OCI-LY3 (cell line): ENCODE results near the gene ANKK1.

Experiments used
- EZH2phosphoT487 ChIP-seq: fragments of 200-600 bp; shearing (Covaris generic); IDR thresholded peaks from 2 replicates; pipeline ENCODE4 v1.6.1; 2018; ENCODE audit warnings: antibody characterized with exemption, mixed run types, low read depth
- TF ChIP-seq, protein P1 (sequence below): fragments of 200-600, 300-600 bp; sonication (generic); IDR thresholded peaks from 2 replicates; pipeline ENCODE4 v1.5.1; 2014; ENCODE audit warnings: antibody characterized with exemption, low read length, low read depth

DNA sequence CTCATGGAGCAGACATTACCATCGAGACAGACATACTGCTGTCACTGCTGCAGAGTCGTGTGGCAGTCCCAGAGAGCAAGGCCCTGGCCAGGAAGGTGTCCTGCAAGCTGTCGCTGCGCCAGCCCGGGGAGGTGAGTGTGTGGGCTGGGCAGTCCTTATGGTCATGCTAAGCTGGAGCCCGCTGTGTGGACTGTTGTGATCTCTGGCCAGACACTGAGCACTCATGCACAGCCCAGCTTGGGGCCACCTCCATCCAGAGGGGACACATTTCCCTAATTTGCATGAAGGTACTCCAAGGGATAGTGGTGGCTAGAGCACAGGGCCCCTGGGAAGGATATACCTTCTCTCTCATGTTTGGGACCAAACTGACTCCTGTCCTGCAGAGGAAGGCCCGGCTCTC is 9.6 kb downstream of the ANKK1 start:
- TF ChIP-seq, protein P1, sequence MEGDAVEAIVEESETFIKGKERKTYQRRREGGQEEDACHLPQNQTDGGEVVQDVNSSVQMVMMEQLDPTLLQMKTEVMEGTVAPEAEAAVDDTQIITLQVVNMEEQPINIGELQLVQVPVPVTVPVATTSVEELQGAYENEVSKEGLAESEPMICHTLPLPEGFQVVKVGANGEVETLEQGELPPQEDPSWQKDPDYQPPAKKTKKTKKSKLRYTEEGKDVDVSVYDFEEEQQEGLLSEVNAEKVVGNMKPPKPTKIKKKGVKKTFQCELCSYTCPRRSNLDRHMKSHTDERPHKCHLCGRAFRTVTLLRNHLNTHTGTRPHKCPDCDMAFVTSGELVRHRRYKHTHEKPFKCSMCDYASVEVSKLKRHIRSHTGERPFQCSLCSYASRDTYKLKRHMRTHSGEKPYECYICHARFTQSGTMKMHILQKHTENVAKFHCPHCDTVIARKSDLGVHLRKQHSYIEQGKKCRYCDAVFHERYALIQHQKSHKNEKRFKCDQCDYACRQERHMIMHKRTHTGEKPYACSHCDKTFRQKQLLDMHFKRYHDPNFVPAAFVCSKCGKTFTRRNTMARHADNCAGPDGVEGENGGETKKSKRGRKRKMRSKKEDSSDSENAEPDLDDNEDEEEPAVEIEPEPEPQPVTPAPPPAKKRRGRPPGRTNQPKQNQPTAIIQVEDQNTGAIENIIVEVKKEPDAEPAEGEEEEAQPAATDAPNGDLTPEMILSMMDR, result no peak
- TF ChIP-seq EZH2phosphoT487, result no peak
